Ectodermal cell (in vitro differentiated cells): Measurements from ENCODE around the gene CCN6. TPM values are rescaled to one million over a fixed set of nuclear protein-coding genes. Genes with fewer than 3 reads are reported as not detected.

Experiments
- H3K27ac ChIP-seq: 2 replicates; pipeline ENCODE4 v1.7.0; 2013; ENCODE audit warnings: mild to moderate bottlenecking, low read depth, low read length; ENCODE audit not compliant: insufficient read depth, poor library complexity, severe bottlenecking
- H3K27me3 ChIP-seq: 2 replicates; pipeline ENCODE4 v1.7.0; 2013; ENCODE audit warnings: mild to moderate bottlenecking, low read length; ENCODE audit not compliant: insufficient read depth, control insufficient read depth, poor library complexity, severe bottlenecking
- H3K36me3 ChIP-seq: one replicate; pipeline ENCODE4 v1.7.0; 2013; ENCODE audit warnings: low read length; ENCODE audit not compliant: control insufficient read depth, insufficient read depth
- H3K4me1 ChIP-seq: one replicate; pipeline ENCODE4 v1.7.0; 2013; ENCODE audit warnings: low read length; ENCODE audit not compliant: control insufficient read depth, insufficient read depth
- H3K4me3 ChIP-seq: 2 replicates; pipeline ENCODE4 v1.7.0; 2013; ENCODE audit warnings: low read depth, low read length, control low read depth; ENCODE audit not compliant: insufficient read depth
- H3K9me3 ChIP-seq: 2 replicates; pipeline ENCODE4 v1.7.0; 2013; ENCODE audit warnings: mild to moderate bottlenecking, low read length, moderate library complexity; ENCODE audit not compliant: control insufficient read depth
- WGBS, 2 experiments: methylation state at CpG; one replicate each; pipeline ENCODE4 v1.1.7; 2013; ENCODE audit warnings: missing lambda C conversion rate in 2 of 2; 5-methylcytosine and 5-hydroxymethylcytosine counted together
- polyA plus RNA-seq, 4 experiments: library from polyadenylated mRNA; stranded (reverse); fragments of 50-300 nt; gene quantifications; one replicate each; pipeline ENCODE4 v1.2.3, GENCODE V29; 2013

CCN6 gene
- not detected for polyA plus RNA-seq (2013, experiment 1 of 4)
- not detected for polyA plus RNA-seq (2013, experiment 2 of 4)
- not detected for polyA plus RNA-seq (2013, experiment 3 of 4)
- not detected for polyA plus RNA-seq (2013, experiment 4 of 4)

- Histone ChIP-seq H3K36me3 (no peaks in the 10 kb centered on the region), H3K9me3 (no peaks in the 10 kb centered on the region), H3K4me1 (no peaks in the 10 kb centered on the region), H3K27ac (no peak within 1 kb of the TSS), H3K27me3 (no peaks in the 10 kb centered on the region), H3K4me3 (no peak within 1 kb of the TSS)
- WGBS, 2 experiments: 92% methylated on average over 12 of the region's 12 CpGs
Measured at GRCh38 chr6:112054001-112054400, at the start of gene CCN6. TSS of gene CCN6 (plus strand) at chr6:112054104. CDS start at chr6:112054358, 254 bp downstream.

- no peak overlapping the region for H3K27ac ChIP-seq
- H3K27me3 ChIP-seq: no peaks in the 10 kb centered on the region
- WGBS, 2 experiments: 89 to 96% methylated on average over 4 to 5 of the region's 5 CpGs
- H3K36me3 ChIP-seq: no peaks in the 10 kb centered on the region
- no peak overlapping the region for H3K4me3 ChIP-seq
- H3K4me1 ChIP-seq: no peaks in the 10 kb centered on the region
- H3K9me3 ChIP-seq: no peaks in the 10 kb centered on the region
Measured at GRCh38 chr6:112004201-112005012, 49.5 kb upstream of the CCN6 start.

GRCh38 chr6:112005013-112005371, 48.9 kb upstream of the CCN6 start:
- Histone ChIP-seq H3K27me3 (no peaks in the 10 kb centered on the region), H3K27ac (no peak overlapping the region), H3K36me3 (no peaks in the 10 kb centered on the region), H3K9me3 (no peaks in the 10 kb centered on the region), H3K4me1 (no peaks in the 10 kb centered on the region), H3K4me3 (no peak overlapping the region)
- 80 to 100% methylated on average over 1 of the region's 1 CpG for WGBS, 2 experiments

- Histone ChIP-seq H3K4me3 (no peak overlapping the region), H3K27ac (no peak overlapping the region), H3K4me1 (no peaks in the 10 kb centered on the region), H3K36me3 (no peaks in the 10 kb centered on the region), H3K9me3 (no peaks in the 10 kb centered on the region), H3K27me3 (no peaks in the 10 kb centered on the region)
- WGBS, 2 experiments: 71 to 81% methylated on average over 2 of the region's 2 CpGs
Measured at GRCh38 chr6:112007254-112007653, 46.6 kb upstream of the CCN6 start.

GRCh38 chr6:112007805-112008204, 46.1 kb upstream of the CCN6 start:
- Histone ChIP-seq H3K27ac (no peak overlapping the region), H3K36me3 (no peaks in the 10 kb centered on the region), H3K9me3 (no peaks in the 10 kb centered on the region), H3K4me1 (no peaks in the 10 kb centered on the region), H3K4me3 (no peak overlapping the region), H3K27me3 (no peaks in the 10 kb centered on the region)
- 83% methylated on average over 3 of the region's 3 CpGs for WGBS, 2 experiments

GRCh38 chr6:112008482-112008881, 45.4 kb upstream of the CCN6 start:
- Histone ChIP-seq H3K36me3 (no peaks in the 10 kb centered on the region), H3K4me3 (no peak overlapping the region), H3K4me1 (no peaks in the 10 kb centered on the region), H3K27me3 (no peaks in the 10 kb centered on the region), H3K9me3 (no peaks in the 10 kb centered on the region), H3K27ac (no peak overlapping the region)
- 97 to 98% methylated on average over 4 of the region's 4 CpGs for WGBS, 2 experiments

- Histone ChIP-seq H3K4me3 (no peak overlapping the region), H3K9me3 (no peaks in the 10 kb centered on the region), H3K27ac (no peak overlapping the region), H3K27me3 (no peaks in the 10 kb centered on the region), H3K36me3 (no peaks in the 10 kb centered on the region), H3K4me1 (no peaks in the 10 kb centered on the region)
- WGBS, 2 experiments: 81 to 85% methylated on average over 5 of the region's 5 CpGs
Measured at GRCh38 chr6:112010328-112010727, 43.6 kb upstream of the CCN6 start.

GRCh38 chr6:112013051-112013450, 40.9 kb upstream of the CCN6 start:
- Histone ChIP-seq H3K27ac (no peak overlapping the region), H3K4me3 (no peak overlapping the region), H3K9me3 (no peaks in the 10 kb centered on the region), H3K27me3 (no peaks in the 10 kb centered on the region), H3K36me3 (no peaks in the 10 kb centered on the region), H3K4me1 (no peaks in the 10 kb centered on the region)
- 100% methylated on average over 3 of the region's 3 CpGs; no CpG with 5 or more reads in 1 of the 2 experiments for WGBS, 2 experiments

GRCh38 chr6:112014483-112014882, 39.4 kb upstream of the CCN6 start:
- H3K36me3 ChIP-seq: no peaks in the 10 kb centered on the region
- H3K9me3 ChIP-seq: no peaks in the 10 kb centered on the region
- H3K27me3 ChIP-seq: no peaks in the 10 kb centered on the region
- no peak overlapping the region for H3K27ac ChIP-seq
- H3K4me1 ChIP-seq: no peaks in the 10 kb centered on the region
- no peak overlapping the region for H3K4me3 ChIP-seq
- WGBS, 2 experiments: 92 to 96% methylated on average over 2 of the region's 2 CpGs

GRCh38 chr6:112015725-112016124, 38.2 kb upstream of the CCN6 start:
- H3K9me3 ChIP-seq: no peaks in the 10 kb centered on the region
- WGBS, 2 experiments: 96% methylated on average over 5 of the region's 5 CpGs

More at GRCh38 chr6:112015725-112016124, 38.2 kb upstream of the CCN6 start:
- Histone ChIP-seq H3K36me3 (no peaks in the 10 kb centered on the region), H3K4me3 (no peak overlapping the region), H3K27me3 (no peaks in the 10 kb centered on the region), H3K4me1 (no peaks in the 10 kb centered on the region), H3K27ac (no peak overlapping the region)
